HG03039 (cell line): ENCODE measurements around the gene PLCL2.

Experiments
- ATAC-seq: cut with Tn5 transposase; IDR thresholded peaks from one replicate; pipeline ENCODE4 v1.9.1; 2021; ENCODE audit warnings: mild to moderate bottlenecking, moderate library complexity; ENCODE audit not compliant: unreplicated experiment

Gene PLCL2

DNA sequence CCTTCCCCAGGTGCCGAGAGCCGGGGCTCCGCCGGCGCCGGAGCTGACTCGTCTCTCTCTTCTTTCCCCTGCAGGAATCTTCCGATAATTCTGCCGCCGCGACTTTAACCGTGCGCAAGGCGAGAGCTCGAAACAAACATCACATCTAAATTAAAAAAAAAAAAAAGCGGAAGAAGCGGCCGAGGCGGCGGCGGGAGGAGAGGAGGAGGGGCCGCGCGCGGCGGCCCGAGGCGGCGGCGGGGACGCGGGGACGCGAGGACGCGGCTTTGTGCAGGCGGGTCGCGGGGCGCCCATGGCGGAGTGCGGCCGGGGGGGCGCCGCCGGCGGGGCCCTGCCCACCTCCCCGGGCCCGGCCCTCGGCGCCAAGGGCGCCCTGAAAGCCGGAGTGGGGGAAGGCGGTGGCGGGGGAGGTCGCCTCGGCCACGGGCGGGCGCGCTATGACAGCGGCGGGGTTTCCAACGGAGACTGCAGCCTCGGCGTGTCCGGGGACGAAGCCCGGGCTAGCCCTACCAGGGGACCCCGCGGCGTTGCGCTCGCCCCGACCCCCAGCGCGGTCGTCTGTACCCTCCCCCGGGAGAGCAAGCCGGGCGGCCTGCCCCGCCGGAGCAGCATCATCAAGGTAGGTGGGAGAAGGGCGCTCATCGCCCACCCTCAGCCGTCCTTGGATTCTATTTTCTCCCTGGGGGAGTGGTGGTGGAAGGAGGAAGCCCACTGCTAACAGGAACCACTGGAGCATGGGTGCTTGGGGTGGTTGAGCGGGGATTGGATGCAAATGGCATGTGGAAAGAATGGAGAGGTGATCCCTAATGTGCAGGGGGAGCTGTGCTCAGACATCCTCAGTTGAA, at the start of gene PLCL2:
Gene PLCL2, plus strand, starts transcription at position 208 of the 845 bp plus-strand sequence. Its CDS starts 85 bp downstream, at position 293.
- ATAC-seq: peak; percentile 30

GRCh38 chr3:16836505-16837237, 48.1 kb upstream of the PLCL2 start:
- ATAC-seq: no peak

- no peak for ATAC-seq
Measured at GRCh38 chr3:16837602-16838001, 47.2 kb upstream of the PLCL2 start.

DNA sequence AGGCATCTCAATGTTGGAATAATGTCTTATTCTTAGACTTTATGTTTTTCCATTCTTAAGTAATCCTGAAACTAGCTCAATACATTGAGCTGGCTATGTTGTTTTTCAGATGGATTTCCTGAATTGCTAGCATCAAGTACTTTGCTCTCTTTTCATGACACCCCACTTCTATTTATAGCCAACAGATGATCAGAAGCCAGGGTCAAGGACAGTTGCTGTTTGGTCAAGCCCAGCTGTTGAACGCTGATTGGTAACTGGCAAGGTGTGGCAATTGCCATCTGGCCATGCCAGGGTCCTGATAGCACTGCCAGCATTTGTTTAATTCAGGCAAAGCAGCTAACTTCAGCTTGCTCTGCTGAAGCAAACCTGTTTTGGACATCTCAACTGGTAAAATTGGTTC, 46.2 kb upstream of the PLCL2 start:
- ATAC-seq: no peak

DNA sequence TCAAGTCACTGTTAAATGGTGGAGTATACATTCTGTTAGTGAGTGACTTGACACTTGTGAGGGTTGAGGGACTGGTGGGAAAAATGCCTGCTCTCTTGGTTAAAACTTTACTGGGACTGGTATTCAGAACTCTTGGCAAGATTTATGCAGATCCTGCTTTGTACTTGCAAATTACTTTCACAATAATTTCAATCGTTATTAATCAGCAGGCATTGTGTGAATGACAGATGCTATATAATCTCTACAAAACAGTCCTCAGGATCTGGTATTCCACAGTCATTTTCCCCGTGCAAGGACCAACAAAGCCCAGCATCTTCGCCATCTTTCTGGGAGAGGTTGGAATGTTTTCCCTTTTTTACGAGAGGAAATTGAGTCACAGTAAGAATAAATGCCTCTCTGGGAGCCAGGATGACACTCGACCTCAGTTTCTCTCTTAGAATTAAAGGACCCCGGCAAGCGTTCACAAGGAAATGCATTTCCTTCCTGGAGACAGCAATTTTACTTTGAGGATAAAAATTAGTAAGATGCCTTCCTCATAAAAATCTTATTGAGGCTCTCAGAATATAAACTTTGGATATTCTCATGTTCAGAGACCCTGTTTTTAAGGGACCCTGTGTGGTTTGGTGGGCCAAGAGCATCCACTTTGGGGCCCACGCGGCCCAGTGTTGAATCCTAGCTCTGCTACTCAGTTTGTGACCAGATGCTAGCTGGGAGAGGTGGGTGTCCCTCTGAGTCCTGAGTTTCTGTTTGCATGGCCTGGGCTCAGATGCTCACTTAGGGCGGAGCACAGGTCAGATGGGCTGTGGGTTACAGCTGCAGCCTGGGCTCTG, 45.3 kb upstream of the PLCL2 start:
- no peak for ATAC-seq

DNA sequence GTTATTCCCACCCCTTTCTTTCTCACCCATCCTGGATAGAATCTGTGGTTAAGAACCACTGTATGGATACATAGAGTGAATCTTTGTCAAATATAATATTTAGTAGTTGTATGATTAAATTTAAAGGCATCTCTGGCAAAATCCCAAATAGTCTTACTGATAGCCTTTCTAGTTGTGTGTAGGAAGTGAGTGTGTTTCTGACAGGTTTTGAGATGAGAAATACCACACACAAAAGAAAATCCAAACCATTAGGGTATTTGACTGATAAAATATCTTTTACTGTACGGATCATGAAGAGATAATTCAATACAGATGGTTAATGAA, 44.7 kb upstream of the PLCL2 start:
- ATAC-seq: no peak

GRCh38 chr3:16841041-16841753, 43.6 kb upstream of the PLCL2 start:
- ATAC-seq: no peak

DNA sequence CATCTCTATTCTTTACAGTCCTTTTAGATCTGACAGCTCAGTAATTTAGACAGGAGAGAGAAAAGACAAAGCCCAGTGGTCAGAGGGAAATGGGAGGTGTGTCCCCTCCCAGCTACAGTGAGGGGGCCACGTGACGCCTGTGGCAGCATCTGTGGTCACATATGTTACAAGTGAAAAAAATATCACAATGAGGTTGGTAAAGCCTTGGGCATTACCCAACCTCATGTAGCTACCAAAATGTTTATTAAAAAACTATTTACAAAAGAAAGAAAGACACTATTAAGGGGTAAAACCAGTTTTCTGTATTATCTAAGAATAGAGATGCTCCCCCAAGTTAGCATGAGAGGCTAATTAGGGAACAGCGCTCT, 42.9 kb upstream of the PLCL2 start:
- peak; percentile 52 for ATAC-seq

GRCh38 chr3:16842272-16843270, 42.2 kb upstream of the PLCL2 start:
- ATAC-seq: peak; percentile 75

- ATAC-seq: no peak
Measured at GRCh38 chr3:16844222-16844621, 40.5 kb upstream of the PLCL2 start.

DNA sequence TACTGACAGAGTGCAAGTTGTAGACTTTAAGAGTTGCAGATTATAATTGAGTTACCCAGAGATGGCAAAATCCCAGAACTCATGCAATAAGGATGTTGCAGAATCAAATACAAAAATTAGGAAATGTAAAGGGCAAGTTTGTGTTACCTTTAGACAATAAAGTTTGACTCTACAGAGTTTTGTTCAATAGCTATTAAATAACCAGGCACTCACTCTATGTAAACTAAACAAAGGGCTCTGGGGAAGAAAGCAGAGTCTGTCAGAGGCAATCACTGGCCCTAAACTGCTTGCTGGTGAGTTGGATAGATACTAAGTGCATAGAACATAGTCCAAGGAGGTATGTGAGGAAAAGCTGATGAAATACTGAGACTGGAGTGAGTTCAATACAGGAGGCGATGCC, 40.0 kb upstream of the PLCL2 start:
- no peak for ATAC-seq

GRCh38 chr3:16846373-16847080, 38.2 kb upstream of the PLCL2 start:
- no peak for ATAC-seq

DNA sequence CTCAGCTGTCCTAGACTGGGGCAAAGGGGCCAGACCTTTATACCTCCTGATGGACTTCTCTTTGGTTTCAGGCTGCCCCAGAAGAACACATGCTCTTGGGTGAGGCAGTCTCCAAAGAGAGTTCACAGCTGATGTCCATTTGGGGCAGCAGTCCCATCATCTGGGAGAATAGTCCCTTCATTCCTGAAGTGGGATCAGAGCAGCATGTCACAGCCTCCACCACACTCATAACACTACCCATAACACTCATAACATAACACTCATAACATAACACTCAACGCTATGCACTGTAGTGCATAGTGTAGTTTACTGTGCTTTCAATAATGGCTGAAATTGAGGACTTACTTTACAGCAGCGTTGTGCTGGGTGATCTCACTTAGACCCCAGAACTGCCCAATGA, 36.7 kb upstream of the PLCL2 start:
- peak; percentile 66 for ATAC-seq

DNA sequence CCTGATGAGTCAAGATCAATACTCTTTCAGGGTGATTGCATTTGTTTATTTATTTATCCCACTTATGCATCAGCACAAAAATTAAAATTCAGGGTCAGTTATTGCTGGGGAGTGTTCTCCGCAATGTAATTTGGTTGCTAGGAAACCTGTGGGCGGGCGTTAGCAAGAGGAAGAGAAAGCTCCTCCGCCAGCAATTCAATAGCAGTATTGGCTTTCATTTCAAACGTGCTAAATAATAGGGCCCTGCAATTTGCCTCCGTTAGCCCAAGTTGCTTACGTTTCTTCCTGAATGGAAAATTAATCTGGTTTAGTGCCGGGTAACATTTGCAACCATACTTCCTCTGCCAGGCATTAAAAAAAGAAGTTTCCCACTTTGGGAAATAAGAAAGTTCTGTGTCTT, 35.5 kb upstream of the PLCL2 start:
- no peak for ATAC-seq

DNA sequence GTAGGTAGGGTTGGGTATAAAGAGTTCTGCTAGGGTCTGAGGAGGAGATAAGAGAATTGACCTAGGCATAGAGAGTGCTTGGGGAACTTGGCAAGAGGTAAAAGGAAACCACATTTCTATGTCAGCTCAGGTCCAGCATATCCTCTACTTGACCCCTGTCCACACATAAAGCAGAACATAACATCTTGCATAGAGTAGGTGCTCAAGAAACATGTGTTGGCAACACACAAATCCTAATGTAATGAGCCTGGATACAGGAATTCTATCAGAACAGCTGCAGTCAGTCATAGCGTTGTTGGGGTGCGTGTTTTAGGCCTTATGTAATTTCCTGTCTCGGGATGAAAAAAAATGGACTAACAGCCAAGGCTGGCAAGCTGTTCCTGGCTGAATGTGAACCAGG, 35.0 kb upstream of the PLCL2 start:
- no peak for ATAC-seq

GRCh38 chr3:16855497-16855896, 29.3 kb upstream of the PLCL2 start:
- no peak for ATAC-seq

DNA sequence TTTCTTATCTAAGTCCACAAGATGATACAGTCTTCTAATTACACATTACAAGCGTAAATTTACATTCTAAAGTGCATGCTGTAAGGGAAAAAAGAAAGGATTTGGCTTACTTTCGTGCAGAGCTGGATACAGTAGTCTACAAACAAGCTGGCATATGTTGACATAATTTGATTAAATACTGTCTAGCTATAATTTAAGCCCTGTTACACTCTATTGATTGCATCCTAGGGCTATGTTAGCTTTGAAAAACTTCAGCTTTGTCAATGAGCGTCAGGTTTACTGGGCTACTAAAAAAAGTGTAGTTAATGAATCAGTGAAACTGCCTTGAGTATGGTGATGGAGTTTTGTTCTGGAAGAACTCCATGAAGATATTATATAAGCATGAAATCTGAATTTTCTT, 24.5 kb upstream of the PLCL2 start:
- ATAC-seq: no peak

DNA sequence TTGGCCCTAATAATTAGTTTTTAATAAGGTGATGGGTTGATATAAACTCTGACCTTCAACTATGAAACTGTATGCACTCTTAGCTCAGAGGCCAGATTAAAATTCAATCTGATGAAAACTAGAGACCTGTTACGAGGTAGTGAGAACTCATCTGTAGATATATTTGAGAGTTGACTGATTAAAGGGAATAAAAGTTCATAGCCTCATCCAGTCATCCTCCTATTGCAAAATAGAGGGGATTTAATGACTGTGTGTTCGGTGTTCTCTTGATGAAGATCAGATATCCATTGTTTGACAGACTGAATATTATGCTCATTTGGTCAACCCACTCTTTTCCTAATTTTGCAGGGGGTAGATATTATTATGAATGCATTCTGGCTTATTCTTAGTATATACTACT, 23.3 kb upstream of the PLCL2 start:
- ATAC-seq: no peak
